H1 (cell line): ENCODE measurements around the gene BABAM1. TPM values are rescaled to one million over a fixed set of nuclear protein-coding genes. Genes with fewer than 3 reads are reported as not detected.

Experiments
- CTCF ChIA-PET: fragments of 300-600 bp; sonication (Branson Sonifier 250); formaldehyde crosslinking; loops from one replicate; lab custom pipeline; 2021; ENCODE audit not compliant: partially characterized antibody; lab: Charles Lee
- POLR2A ChIA-PET: fragments of 300-600 bp; sonication (Branson Sonifier 250); formaldehyde crosslinking; loops from one replicate; lab custom pipeline; 2021; ENCODE audit warnings: inconsistent platforms; ENCODE audit not compliant: partially characterized antibody; lab: Charles Lee
- DNase-seq, 2 experiments: peaks; one replicate each; pipeline versions ENCODE4 v3.0.0 to v3.0.0-alpha.2; 2010 to 2022; ENCODE audit warnings: low spot score in 2 of 2, low read depth in 1 of 2, mixed read lengths in 1 of 2
- FAIRE-seq: peaks from 2 replicates; lab custom pipeline; 2011; peaks lifted over from hg19 to GRCh38; lab: Jason Lieb, UNC
- H2AFZ ChIP-seq: 2 replicates; pipeline ENCODE4 v1.8.1; 2012; ENCODE audit warnings: low read length, inconsistent platforms
- H2AK5ac ChIP-seq: 2 replicates; pipeline ENCODE4 v1.6.1; 2013; ENCODE audit warnings: low read depth, low read length
- H2BK120ac ChIP-seq: replicated peaks from 2 replicates; pipeline ENCODE3; 2013; ENCODE audit warnings: low read depth, low read length, inconsistent platforms
- H2BK12ac ChIP-seq: 2 replicates; pipeline ENCODE4 v1.6.1; 2013; ENCODE audit warnings: low read depth, low read length
- H2BK15ac ChIP-seq: 2 replicates; pipeline ENCODE4 v1.6.1; 2013; ENCODE audit warnings: low read length
- H2BK20ac ChIP-seq: 2 replicates; pipeline ENCODE4 v1.6.1; 2013; ENCODE audit warnings: low read length
- H2BK5ac ChIP-seq: 2 replicates; pipeline ENCODE4 v1.6.1; 2013; ENCODE audit warnings: low read depth, low read length
- H3K14ac ChIP-seq: 2 replicates; pipeline ENCODE4 v1.6.1; 2013; ENCODE audit warnings: inconsistent platforms; ENCODE audit not compliant: insufficient read length
- H3K18ac ChIP-seq: 2 replicates; pipeline ENCODE4 v1.6.1; 2013; ENCODE audit warnings: low read length; ENCODE audit errors: extremely low read depth
- H3K23ac ChIP-seq: 2 replicates; pipeline ENCODE4 v1.6.1; 2013; ENCODE audit warnings: inconsistent platforms; ENCODE audit not compliant: insufficient read length
- H3K23me2 ChIP-seq: 2 replicates; pipeline ENCODE4 v1.6.1; 2013; ENCODE audit warnings: low read depth, low read length
- H3K27ac ChIP-seq: 2 replicates; pipeline ENCODE4 v1.6.1; 2011; ENCODE audit warnings: low read depth, low read length, inconsistent platforms
- H3K27me3 ChIP-seq, 4 experiments: replicated peaks in 1 of 4; 1 replicate in 1 of 4; 2 replicates in 3 of 4; pipeline versions ENCODE4 v1.6.1 to v1.8.1; 2011 to 2013; ENCODE audit warnings: low read length in 3 of 4, mild to moderate bottlenecking in 3 of 4, inconsistent platforms in 2 of 4, mixed read lengths in 2 of 4, moderate library complexity in 1 of 4; ENCODE audit not compliant: control insufficient read depth in 3 of 4, insufficient read depth in 3 of 4; ENCODE audit errors: extremely low read depth in 1 of 4
- H3K36me3 ChIP-seq, 4 experiments: 2 replicates each; pipeline versions ENCODE4 v1.6.1 to v1.8.1; 2011 to 2013; ENCODE audit warnings: mild to moderate bottlenecking in 4 of 4, low read length in 3 of 4, moderate library complexity in 2 of 4, control low read depth in 1 of 4, inconsistent platforms in 1 of 4; ENCODE audit not compliant: insufficient read depth in 4 of 4, control insufficient read depth in 2 of 4
- H3K4ac ChIP-seq: replicated peaks from 2 replicates; pipeline ENCODE3; 2013; ENCODE audit warnings: low read length, low read depth, mixed read lengths, inconsistent platforms; ENCODE audit not compliant: insufficient read length
- H3K4me1 ChIP-seq, 4 experiments: replicated peaks in 1 of 4; 1 replicate in 1 of 4; 2 replicates in 3 of 4; pipeline versions ENCODE4 v1.6.1 to v1.8.1; 2011 to 2013; ENCODE audit warnings: low read length in 3 of 4, inconsistent platforms in 2 of 4, mixed read lengths in 1 of 4; ENCODE audit not compliant: insufficient read depth in 4 of 4, control insufficient read depth in 3 of 4
- H3K4me2 ChIP-seq, 2 experiments: 2 replicates each; pipeline versions ENCODE4 v1.6.1 to v1.8.1; 2011 to 2013; ENCODE audit warnings: low read depth in 2 of 2, low read length in 2 of 2, control low read depth in 1 of 2, inconsistent platforms in 1 of 2, mild to moderate bottlenecking in 1 of 2; ENCODE audit not compliant: insufficient read depth in 1 of 2
- H3K4me3 ChIP-seq, 4 experiments: fragments of 200-600, 300-600 bp in 1 of 4; sonication (generic), shearing (Covaris generic), sonication (Bioruptor Twin) in 1 of 4; 2 replicates each; pipeline versions ENCODE4 v1.5.1 to v1.8.1; 2011 to 2016; ENCODE audit warnings: low read length in 4 of 4, low read depth in 3 of 4, control low read depth in 2 of 4, inconsistent platforms in 2 of 4, mild to moderate bottlenecking in 2 of 4, mixed read lengths in 1 of 4, moderate library complexity in 1 of 4; ENCODE audit not compliant: insufficient read depth in 2 of 4; ENCODE audit errors: extremely low read depth in 1 of 4
- H3K56ac ChIP-seq: replicated peaks from 2 replicates; pipeline ENCODE3; 2013; ENCODE audit warnings: low read depth, mild to moderate bottlenecking, mixed read lengths, low read length, inconsistent platforms; ENCODE audit not compliant: insufficient read length
- H3K79me1 ChIP-seq: 2 replicates; pipeline ENCODE4 v1.6.1; 2013; ENCODE audit warnings: low read depth, low read length, control low read depth
- H3K79me2 ChIP-seq, 2 experiments: 2 replicates each; pipeline versions ENCODE4 v1.6.1 to v1.8.1; 2012 to 2013; ENCODE audit warnings: low read length in 2 of 2, mild to moderate bottlenecking in 2 of 2, inconsistent platforms in 1 of 2; ENCODE audit not compliant: insufficient read depth in 2 of 2, control insufficient read depth in 1 of 2
- H3K9ac ChIP-seq, 4 experiments: replicated peaks in 1 of 4; 1 replicate in 1 of 4; 2 replicates in 3 of 4; pipeline versions ENCODE4 v1.6.1 to v1.8.1; 2011 to 2013; ENCODE audit warnings: low read depth in 3 of 4, low read length in 3 of 4, control low read depth in 2 of 4, mild to moderate bottlenecking in 2 of 4, moderate library complexity in 2 of 4, inconsistent platforms in 1 of 4; ENCODE audit errors: extremely low read depth in 1 of 4
- H3K9me3 ChIP-seq, 2 experiments: 2 replicates each; pipeline versions ENCODE4 v1.6.1 to v1.8.1; 2012 to 2013; ENCODE audit warnings: mild to moderate bottlenecking in 2 of 2, moderate library complexity in 2 of 2, control low read depth in 1 of 2, inconsistent platforms in 1 of 2, low read depth in 1 of 2, low read length in 1 of 2, mixed read lengths in 1 of 2; ENCODE audit not compliant: insufficient read depth in 2 of 2
- H4K20me1 ChIP-seq, 2 experiments: replicated peaks in 1 of 2; 2 replicates each; pipeline versions ENCODE3 to v1.8.1; 2011 to 2013; ENCODE audit warnings: inconsistent platforms in 2 of 2, low read length in 2 of 2, mild to moderate bottlenecking in 1 of 2; ENCODE audit not compliant: insufficient read depth in 2 of 2, control insufficient read depth in 1 of 2
- H4K5ac ChIP-seq: 2 replicates; pipeline ENCODE4 v1.6.1; 2013; ENCODE audit warnings: low read length, low read depth, mixed read lengths, inconsistent platforms; ENCODE audit not compliant: insufficient read length
- H4K8ac ChIP-seq: 2 replicates; pipeline ENCODE4 v1.8.0; 2013; ENCODE audit warnings: mild to moderate bottlenecking, moderate library complexity, low read length, inconsistent platforms; ENCODE audit not compliant: insufficient read depth; ENCODE audit errors: extremely low read depth
- H4K91ac ChIP-seq: replicated peaks from 2 replicates; pipeline ENCODE3; 2013; ENCODE audit warnings: low read length, mixed read lengths, inconsistent platforms; ENCODE audit not compliant: insufficient read length
- CTCF ChIP-seq, 3 experiments: IDR thresholded peaks; 1 replicate in 2 of 3; 2 replicates in 1 of 3; pipeline versions ENCODE4 v1.5.1 to v1.6.1; 2011; ENCODE audit warnings: low read length in 3 of 3, mild to moderate bottlenecking in 3 of 3, inconsistent platforms in 2 of 3, low read depth in 1 of 3, moderate library complexity in 1 of 3; ENCODE audit not compliant: insufficient read depth in 1 of 3; ENCODE audit errors: control extremely low read depth in 1 of 3
- EZH2 ChIP-seq: fragments of 200-600 bp; sonication (generic); IDR thresholded peaks from 2 replicates; pipeline ENCODE4 v1.7.1; 2012; ENCODE audit warnings: low read depth, mild to moderate bottlenecking, moderate library complexity, low read length, inconsistent platforms; ENCODE audit not compliant: severe bottlenecking
- RAD21 ChIP-seq, 2 experiments: IDR thresholded peaks in 1 of 2; conservative IDR thresholded peaks in 1 of 2; 2 replicates each; pipeline ENCODE4 v1.6.1; 2011; ENCODE audit warnings: low read depth in 2 of 2, low read length in 2 of 2, improper control_type of control experiment in 1 of 2, inconsistent platforms in 1 of 2, mild to moderate bottlenecking in 1 of 2, moderate library complexity in 1 of 2
- SAP30 ChIP-seq: fragments of 300-600 bp; sonication (generic); IDR thresholded peaks from 2 replicates; pipeline ENCODE4 v1.7.1; 2012; ENCODE audit warnings: low read length, moderate library complexity, mild to moderate bottlenecking, inconsistent platforms; ENCODE audit not compliant: insufficient read depth, insufficient replicate concordance
- SP4 ChIP-seq: IDR thresholded peaks from 2 replicates; pipeline ENCODE4 v1.6.1; 2012; ENCODE audit warnings: low read length, inconsistent platforms
- TEAD4 ChIP-seq: IDR thresholded peaks from 2 replicates; pipeline ENCODE4 v1.6.1; 2012; ENCODE audit warnings: low read depth, low read length, inconsistent platforms, mixed read lengths
- WGBS, 2 experiments: shearing (Covaris generic) in 1 of 2; methylation state at CpG; one replicate each; pipeline versions ENCODE4 v1.1.6 to v1.1.7; 2013 to 2015; ENCODE audit warnings: low lambda C conversion rate in 2 of 2, mixed read lengths in 2 of 2, inconsistent platforms in 1 of 2, low coverage in 1 of 2, missing lambda C conversion rate in 1 of 2; ENCODE audit not compliant: insufficient replicate concordance in 2 of 2, insufficient coverage in 1 of 2, insufficient read length in 1 of 2; ENCODE audit errors: extremely low coverage in 1 of 2, missing lambda C conversion rate in 1 of 2; 5-methylcytosine and 5-hydroxymethylcytosine counted together
- polyA plus RNA-seq, 7 experiments: library from polyadenylated mRNA; depleted of rRNA in 3 of 7; stranded (reverse) in 5 of 7; unstranded in 2 of 7; fragments of >200 nt in 5 of 7; fragments of 200-250 nt in 2 of 7; gene quantifications; 1 replicate in 5 of 7; 2 replicates in 1 of 7; 4 replicates in 1 of 7; pipeline versions ENCODE4 v1.2.1 to v1.2.3, GENCODE V29; 2011 to 2013; ENCODE audit warnings: missing spikeins in 2 of 7, mixed read lengths in 2 of 7
- total RNA-seq: library from RNA; stranded (reverse); fragmentation: NEBNext Ultra II Directional; extraction: Animal tissue kit (Norgen Biotek cat#: 25700); gene quantifications from 2 replicates; pipeline ENCODE4 v1.2.1, GENCODE V29; 2021
- TF ChIP-seq, protein P1 (sequence below): IDR thresholded peaks from 2 replicates; pipeline ENCODE4 v1.6.1; 2012; ENCODE audit warnings: inconsistent platforms

The BABAM1 gene
- total and polyA plus RNA-seq, 2 of the 8 experiments (the other 6 are each of a cell fraction or from before 2014, with no cell fraction given), result 127 to 133 TPM

DNA sequence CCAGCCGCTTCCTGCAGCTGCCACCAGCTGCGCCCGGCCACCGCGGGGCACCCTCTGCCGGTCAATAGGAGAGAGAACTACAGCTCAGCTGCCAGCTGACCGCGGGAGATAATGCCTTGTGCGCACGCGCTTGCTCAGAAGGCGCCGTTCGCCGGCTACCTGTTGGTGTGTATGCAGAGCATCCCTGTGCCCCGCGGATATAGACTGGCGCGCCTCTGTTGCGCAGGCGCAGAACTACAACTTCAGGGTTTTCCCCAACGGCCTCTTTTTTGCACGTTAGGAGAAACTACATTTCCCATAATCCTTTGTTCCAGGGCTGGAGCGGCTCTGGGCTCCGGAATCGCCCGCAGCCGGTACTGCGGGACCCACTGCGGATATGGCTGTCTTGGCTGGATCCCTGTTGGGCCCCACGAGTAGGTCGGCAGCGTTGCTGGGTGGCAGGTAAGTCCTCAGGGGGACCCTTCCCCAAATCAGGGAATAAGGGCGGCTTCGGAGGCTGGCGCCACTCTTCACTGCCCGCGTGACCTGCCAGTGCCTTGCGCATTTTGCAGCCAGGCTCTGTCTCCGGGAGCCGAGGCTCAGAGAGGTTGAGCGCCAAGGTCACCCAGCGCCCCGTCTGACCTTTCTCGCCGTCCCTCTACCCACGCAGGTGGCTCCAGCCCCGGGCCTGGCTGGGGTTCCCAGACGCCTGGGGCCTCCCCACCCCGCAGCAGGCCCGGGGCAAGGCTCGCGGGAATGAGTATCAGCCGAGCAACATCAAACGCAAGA is 38.5 kb downstream of the BABAM1 start, which contains the start of gene MRPL34:
MRPL34 (plus strand) TSS at position 356 of the 768 bp plus-strand sequence; CDS start at position 377, 21 bp downstream.
- Histone ChIP-seq H3K79me1 (peaks cover 9% of the 10 kb centered on the region), H2BK120ac (peak within 1 kb of the TSS; percentile 21), H2BK20ac (peak within 1 kb of the TSS; percentile 23; the same call in 1 of the 2 replicates), H4K20me1 (peaks cover 1 to 12% of the 10 kb centered on the region in 2 experiments), H2BK12ac (peak within 1 kb of the TSS; percentile 92), H3K23me2 (peaks cover 12% of the 10 kb centered on the region), H3K27me3 (no peaks in the 10 kb centered on the region), H4K91ac (peak within 1 kb of the TSS; percentile 97), H3K4me3 (peak within 1 kb of the TSS; percentile 75 to 95 (median 80)), H3K4ac (peak within 1 kb of the TSS; percentile 75), H3K36me3 (peaks cover 0 to 7% (median 0%) of the 10 kb centered on the region in 4 experiments; a peak in 2 of 8 replicates), H3K18ac (peak within 1 kb of the TSS; percentile 95), H2AFZ (0 out of 2 replicates have a peak within 1 kb of the TSS, but pooled peaks have one; percentile 30), H3K56ac (peak within 1 kb of the TSS; percentile 88), H3K27ac (peak within 1 kb of the TSS; percentile 81), H3K4me1 (peaks cover 14 to 28% (median 19%) of the 10 kb centered on the region in 4 experiments), H3K4me2 (peak within 1 kb of the TSS; percentile 82 to 90), H2BK15ac (peak within 1 kb of the TSS; percentile 72; the same call in 1 of the 2 replicates), H3K79me2 (peaks cover 7 to 13% of the 10 kb centered on the region in 2 experiments; a peak in 3 of 4 replicates), H2AK5ac (peak within 1 kb of the TSS; percentile 61; the same call in 1 of the 2 replicates), H3K9me3 (no peaks in the 10 kb centered on the region), H3K14ac (no peak within 1 kb of the TSS), H3K9ac (peak within 1 kb of the TSS; percentile 68 to 84 (median 82)), H3K23ac (no peak within 1 kb of the TSS), H2BK5ac (peak within 1 kb of the TSS; percentile 96), H4K8ac (peak within 1 kb of the TSS; percentile 64), H4K5ac (peak within 1 kb of the TSS; percentile 89)
- CTCF ChIA-PET, result interaction anchor here (0.6 to 3.0 kb wide), 19 partner anchors 9 to 224 kb away, joined by 3 to 29 read pairs (median 4); partner anchors contain the start of genes ANO8 and USE1
- peak; percentile 96 to 100 for DNase-seq
- FAIRE-seq, result peak; percentile 60
- 2% methylated on average over 55 of the region's 55 CpGs; no CpG with 5 or more reads in 1 of the 2 experiments for WGBS, 2 experiments
- POLR2A ChIA-PET, result interaction anchor here (0.6 to 18.5 kb wide), 13 partner anchors 9 to 138 kb away, joined by 3 to 329 read pairs (median 4); partner anchors contain the start of genes ANO8, BABAM1 and USE1
- TF ChIP-seq CTCF (IDR thresholded peaks at IDR 0.05; ENCODE audit: control extremely low read depth in 1 of 3, insufficient read depth in 1 of 3, low read depth in 1 of 3, low read length in 3 of 3) (peak; percentile 67 to 88 (median 81)), EZH2 (no peak), SAP30 (peak; percentile 74), SP4 (no peak), RAD21 (IDR thresholded peaks at IDR 0.05 in 1 of 2, conservative IDR thresholded peaks at IDR 0.05 in 1 of 2; ENCODE audit: low read depth in 2 of 2, low read length in 2 of 2) (peak; percentile 47 to 63), TEAD4 (peak; percentile 6; the same call in 1 of the 2 replicates)
- TF ChIP-seq, protein P1, sequence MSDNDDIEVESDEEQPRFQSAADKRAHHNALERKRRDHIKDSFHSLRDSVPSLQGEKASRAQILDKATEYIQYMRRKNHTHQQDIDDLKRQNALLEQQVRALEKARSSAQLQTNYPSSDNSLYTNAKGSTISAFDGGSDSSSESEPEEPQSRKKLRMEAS, result peak; percentile 85
